NCI-H774 (cell line): ENCODE measurements around the gene NR1H2.
A peak's percentile ranks its signal among the peaks of the same experiment; 100 is the strongest.
"Not testable (repeated sequence)": the region's sequence is repeated elsewhere in the genome, so short reads cannot be mapped to it uniquely, and the experiment has no call there.

Experiments used
- DNase-seq: peaks from one replicate; lab custom pipeline; 2025; lab: John Stamatoyannopoulos, UW

Gene NR1H2

GRCh38 chr19:50376166-50377050, at the start of gene NR1H2:
Gene NR1H2, plus strand, starts transcription at chr19:50376457. Its CDS starts 1,149 bp downstream, at chr19:50377606.
- DNase-seq = peak; percentile 97

- DNase-seq = no peak
Measured at GRCh38 chr19:50327013-50327412, 49.2 kb upstream of the NR1H2 start.

GRCh38 chr19:50327461-50328223, 48.6 kb upstream of the NR1H2 start:
- DNase-seq = no peak

GRCh38 chr19:50328224-50328872, 47.9 kb upstream of the NR1H2 start:
- peak; percentile 9 for DNase-seq

GRCh38 chr19:50328873-50329145, 47.4 kb upstream of the NR1H2 start:
- DNase-seq = no peak

- DNase-seq = peak; percentile 99
Measured at GRCh38 chr19:50329146-50329925, 46.9 kb upstream of the NR1H2 start, which contains the start of gene KCNC3. Gene KCNC3, minus strand, starts transcription at chr19:50329377. Its CDS starts 295 bp downstream, at chr19:50329082.

- DNase-seq = not testable (repeated sequence)
Measured at GRCh38 chr19:50329926-50330294, 46.3 kb upstream of the NR1H2 start.

- peak; percentile 88 for DNase-seq
Measured at GRCh38 chr19:50330365-50331078, 45.7 kb upstream of the NR1H2 start.

- no peak for DNase-seq
Measured at GRCh38 chr19:50331221-50331993, 44.9 kb upstream of the NR1H2 start.

- DNase-seq = no peak
Measured at GRCh38 chr19:50331994-50332243, 44.3 kb upstream of the NR1H2 start.

- DNase-seq = no peak
Measured at GRCh38 chr19:50332244-50333038, 43.8 kb upstream of the NR1H2 start.

GRCh38 chr19:50333235-50333736, 43.0 kb upstream of the NR1H2 start:
- DNase-seq = peak; percentile 91

GRCh38 chr19:50333737-50334617, 42.3 kb upstream of the NR1H2 start:
- DNase-seq = peak; percentile 84

- DNase-seq = no peak
Measured at GRCh38 chr19:50334741-50335421, 41.4 kb upstream of the NR1H2 start.

- DNase-seq = not testable (repeated sequence)
Measured at GRCh38 chr19:50337031-50337430, 39.2 kb upstream of the NR1H2 start.

GRCh38 chr19:50340331-50340730, 35.9 kb upstream of the NR1H2 start:
- DNase-seq = no peak

- no peak for DNase-seq
Measured at GRCh38 chr19:50341091-50341564, 35.1 kb upstream of the NR1H2 start.
